T-cell (primary cell): ENCODE results near the gene PLAC8. TPM values are rescaled to one million over a fixed set of nuclear protein-coding genes. Genes with fewer than 3 reads are reported as not detected.
"Not testable (repeated sequence)": the region's sequence is repeated elsewhere in the genome, so short reads cannot be mapped to it uniquely, and the experiment has no call there.

Source experiments
- ATAC-seq, 4 experiments: fragments of 200-7000 bp in 3 of 4; fragments of 150-1000 bp in 1 of 4; cut with Tn5 transposase; replicated peaks in 1 of 4; 1 replicate in 3 of 4; 2 replicates in 1 of 4; pipeline ENCODE4 v1.10.0; 2021; ENCODE audit warnings: moderate library complexity in 3 of 4, mild to moderate bottlenecking in 2 of 4, moderate number of reproducible peaks in 1 of 4
- CTCF ChIA-PET, 2 donors: fragments of 300-600 bp; sonication (Branson Sonifier 250); formaldehyde crosslinking; loops; one replicate each; lab custom pipeline; 2022; ENCODE audit warnings: antibody characterized with exemption in 2 of 2; lab: Charles Lee
- POLR2A ChIA-PET, 2 donors: fragments of 300-600 bp; sonication (Branson Sonifier 250); formaldehyde crosslinking; loops; one replicate each; lab custom pipeline; 2022; ENCODE audit warnings: antibody characterized with exemption in 2 of 2; lab: Charles Lee
- DNase-seq, 35 experiments: peaks; one replicate each; pipeline versions ENCODE4 v3.0.0 to v3.0.0-alpha.2; 2013 to 2023
- H3K27ac ChIP-seq: one replicate; pipeline ENCODE4 v1.5.1; 2013; ENCODE audit warnings: low read length
- H3K27me3 ChIP-seq, 2 experiments: replicated peaks in 1 of 2; 1 replicate in 1 of 2; 2 replicates in 1 of 2; pipeline versions ENCODE4 v1.6.1 to v1.7.0; 2013; ENCODE audit warnings: low read length in 1 of 2, mixed read lengths in 1 of 2; ENCODE audit not compliant: control insufficient read depth in 2 of 2, insufficient read depth in 2 of 2; ENCODE audit errors: extremely low read depth in 1 of 2
- H3K36me3 ChIP-seq, 2 donors: 1 replicate in 1 of 2; 2 replicates in 1 of 2; pipeline versions ENCODE4 v1.6.1 to v1.7.0; 2013; ENCODE audit warnings: low read length in 1 of 2; ENCODE audit not compliant: control insufficient read depth in 2 of 2, insufficient read depth in 1 of 2; ENCODE audit errors: extremely low read depth in 1 of 2
- H3K4me1 ChIP-seq, 2 experiments: 1 replicate in 1 of 2; 2 replicates in 1 of 2; pipeline versions ENCODE4 v1.6.1 to v1.7.0; 2013; ENCODE audit warnings: low read length in 2 of 2, mixed read lengths in 1 of 2; ENCODE audit not compliant: insufficient read depth in 2 of 2, control insufficient read depth in 1 of 2; ENCODE audit errors: extremely low read depth in 1 of 2
- H3K4me3 ChIP-seq, 2 donors: 1 replicate in 1 of 2; 2 replicates in 1 of 2; pipeline versions ENCODE4 v1.5.1 to v1.7.0; 2013; ENCODE audit warnings: mild to moderate bottlenecking in 2 of 2, low read length in 1 of 2, moderate library complexity in 1 of 2; ENCODE audit not compliant: control insufficient read depth in 1 of 2; ENCODE audit errors: extremely low read depth in 1 of 2
- H3K9me3 ChIP-seq: 2 replicates; pipeline ENCODE4 v1.7.0; 2013
- H3K27ac Mint-ChIP-seq, 2 donors: one replicate each; pipeline ENCODE4 v1.8.0; 2020 to 2021; ENCODE audit warnings: mild to moderate bottlenecking in 2 of 2, mixed read lengths in 2 of 2
- H3K27me3 Mint-ChIP-seq, 2 donors: one replicate each; pipeline ENCODE4 v1.8.0; 2021 to 2022; ENCODE audit warnings: mixed read lengths in 2 of 2
- H3K36me3 Mint-ChIP-seq: one replicate; pipeline ENCODE4 v1.8.0; 2021; ENCODE audit warnings: mixed read lengths
- H3K4me1 Mint-ChIP-seq, 3 donors: one replicate each; pipeline ENCODE4 v1.8.0; 2020 to 2022; ENCODE audit warnings: mixed read lengths in 3 of 3, mild to moderate bottlenecking in 1 of 3
- H3K4me3 Mint-ChIP-seq, 3 donors: one replicate each; pipeline ENCODE4 v1.8.0; 2020 to 2022; ENCODE audit warnings: mild to moderate bottlenecking in 3 of 3, mixed read lengths in 3 of 3, moderate library complexity in 3 of 3
- H3K9me3 Mint-ChIP-seq, 3 donors: one replicate each; pipeline ENCODE4 v1.8.0; 2020 to 2022; ENCODE audit warnings: mixed read lengths in 3 of 3
- WGBS: methylation state at CpG from one replicate; pipeline ENCODE4 v1.1.5; 2013; ENCODE audit warnings: missing lambda C conversion rate; ENCODE audit not compliant: insufficient coverage; 5-methylcytosine and 5-hydroxymethylcytosine counted together
- total RNA-seq, 35 experiments: library from RNA in 6 of 35; stranded (reverse) in 6 of 35; fragments of 120-200 nt in 1 of 35; gene quantifications; one replicate each; pipeline versions ENCODE4 v1.2.1 to v1.2.4 and lab custom pipeline; 2013 to 2026

The PLAC8 gene
- total RNA-seq, 5 donors from 2014 or later (not counting 1 experiment from before 2014, with no cell fraction given), result 124 to 318 (median 147) TPM

- peaks cover 37% of the 10 kb centered on the region for H3K36me3 Mint-ChIP-seq
- 86% methylated on average over 8 of the region's 12 CpGs for WGBS
- peaks cover 22 to 52% (median 51%) of the 10 kb centered on the region in 3 donors for H3K4me1 Mint-ChIP-seq
Measured at GRCh38 chr4:83084956-83085355, 29.6 kb downstream of the PLAC8 start.

GRCh38 chr4:83083925-83084475 is 30.5 kb downstream of the PLAC8 start:
- CTCF ChIA-PET, result interaction anchor here (0.6 to 3.1 kb wide), 17 partner anchors 10 to 198 kb away, joined by 3 to 21 read pairs (median 4); no protein-coding TSS in a partner anchor
- peaks cover 10 to 31% of the 10 kb centered on the region in 2 experiments for H3K4me1 ChIP-seq
- peaks cover 0 to 3% of the 10 kb centered on the region in 2 experiments for H3K27me3 ChIP-seq
- Mint-ChIP-seq H3K9me3 (peaks cover 0 to 6% (median 6%) of the 10 kb centered on the region in 3 donors), H3K4me1 (peaks cover 22 to 48% (median 47%) of the 10 kb centered on the region in 3 donors), H3K27me3 (no peaks in the 10 kb centered on the region), H3K27ac (peak overlapping the region; percentile 77 to 98), H3K36me3 (peaks cover 31% of the 10 kb centered on the region), H3K4me3 (peak overlapping the region in 2 of 3 donors; percentile 19 to 61)
- ATAC-seq (peak; percentile 91 to 99 (median 98)), DNase-seq (peak in 34 of 35 experiments; percentile 7 to 87 (median 71))
- WGBS, result 30% methylated on average over 5 of the region's 11 CpGs
- no peaks in the 10 kb centered on the region for H3K9me3 ChIP-seq
- H3K36me3 ChIP-seq, result peaks cover 0 to 27% of the 10 kb centered on the region in 2 donors
- peak overlapping the region; percentile 86 for H3K27ac ChIP-seq
- POLR2A ChIA-PET, result interaction anchor here (0.5 to 1.6 kb wide), 6 partner anchors 9 to 200 kb away, joined by 3 to 10 read pairs (median 4); partner anchors contain the start of gene COQ2 (in 1 of the 2)
- H3K4me3 ChIP-seq, result peak overlapping the region in 1 of 2 donors; percentile 5

More at GRCh38 chr4:83084956-83085355, 29.6 kb downstream of the PLAC8 start:
- Mint-ChIP-seq H3K4me3 (peak overlapping the region in 1 of 3 donors; percentile 45), H3K27ac (peak overlapping the region in 1 of 2 donors; percentile 89)
- ChIA-PET CTCF (interaction anchor here (0.6 to 3.1 kb wide), 18 partner anchors 9 to 1736 kb away, joined by 3 to 21 read pairs (median 4); no protein-coding TSS in a partner anchor), POLR2A (interaction anchor here (0.6 to 1.0 kb wide), 5 partner anchors 13 to 200 kb away, joined by 3 to 8 read pairs (median 4); partner anchors contain the start of gene COQ2 (in 1 of the 2))
- peaks cover 10 to 31% of the 10 kb centered on the region in 2 experiments for H3K4me1 ChIP-seq
- not testable (repeated sequence) for H3K27ac ChIP-seq, DNase-seq, ATAC-seq, H3K9me3 Mint-ChIP-seq, H3K27me3 ChIP-seq, H3K9me3 ChIP-seq, H3K27me3 Mint-ChIP-seq, H3K4me3 ChIP-seq
- H3K36me3 ChIP-seq, result peaks cover 0 to 37% of the 10 kb centered on the region in 2 donors

GRCh38 chr4:83082777-83083176 is 31.8 kb downstream of the PLAC8 start:
- peak in 3 of 35 experiments; percentile 3 to 23 (median 8) for DNase-seq
- H3K27me3 ChIP-seq, result peaks cover 0 to 3% of the 10 kb centered on the region in 2 experiments
- peaks cover 22 to 43% (median 42%) of the 10 kb centered on the region in 3 donors for H3K4me1 Mint-ChIP-seq
- no peak overlapping the region for H3K4me3 ChIP-seq
- peaks cover 0 to 23% of the 10 kb centered on the region in 2 donors for H3K36me3 ChIP-seq
- H3K36me3 Mint-ChIP-seq, result peaks cover 24% of the 10 kb centered on the region
- H3K9me3 Mint-ChIP-seq, result peaks cover 0 to 6% (median 6%) of the 10 kb centered on the region in 3 donors
- H3K27me3 Mint-ChIP-seq, result no peaks in the 10 kb centered on the region
- CTCF ChIA-PET, result interaction anchor here (1.2 to 3.1 kb wide), 3 partner anchors 9 to 28 kb away, joined by 4 to 21 read pairs (median 4); no protein-coding TSS in a partner anchor
- POLR2A ChIA-PET, result interaction anchor here (0.6 to 1.1 kb wide), 3 partner anchors 28 to 203 kb away, joined by 3 to 5 read pairs (median 5); no protein-coding TSS in a partner anchor
- 83% methylated on average over 3 of the region's 4 CpGs for WGBS
- H3K4me1 ChIP-seq, result peaks cover 10 to 31% of the 10 kb centered on the region in 2 experiments
- ATAC-seq, result no peak
- no peak overlapping the region for H3K4me3 Mint-ChIP-seq
- no peaks in the 10 kb centered on the region for H3K9me3 ChIP-seq
- H3K27ac ChIP-seq, result peak overlapping the region; percentile 86
- peak overlapping the region; percentile 48 to 98 for H3K27ac Mint-ChIP-seq

- Mint-ChIP-seq H3K9me3 (peaks cover 0 to 6% (median 6%) of the 10 kb centered on the region in 3 donors), H3K4me3 (no peak overlapping the region), H3K36me3 (peaks cover 24% of the 10 kb centered on the region), H3K27ac (no peak overlapping the region), H3K4me1 (peaks cover 17 to 52% (median 42%) of the 10 kb centered on the region in 3 donors), H3K27me3 (no peaks in the 10 kb centered on the region)
- DNase-seq, result no peak
- Histone ChIP-seq H3K9me3 (no peaks in the 10 kb centered on the region), H3K27ac (no peak overlapping the region), H3K4me3 (no peak overlapping the region), H3K27me3 (peaks cover 0 to 3% of the 10 kb centered on the region in 2 experiments), H3K36me3 (peaks cover 0 to 15% of the 10 kb centered on the region in 2 donors), H3K4me1 (peaks cover 10 to 28% of the 10 kb centered on the region in 2 experiments)
- ChIA-PET POLR2A (no interaction called here), CTCF (interaction anchor here (0.6 to 1.0 kb wide), 5 partner anchors 9 to 656 kb away, joined by 3 to 4 read pairs (median 3); no protein-coding TSS in a partner anchor)
- no peak for ATAC-seq
- WGBS, result 88% methylated on average over 3 of the region's 6 CpGs
Measured at GRCh38 chr4:83080561-83080960, 34.0 kb downstream of the PLAC8 start.

GRCh38 chr4:83075311-83076095 is 39.0 kb downstream of the PLAC8 start:
- Histone ChIP-seq H3K36me3 (peaks cover 0 to 14% of the 10 kb centered on the region in 2 donors), H3K27ac (no peak overlapping the region), H3K27me3 (no peaks in the 10 kb centered on the region), H3K4me3 (no peak overlapping the region), H3K4me1 (peaks cover 0 to 7% of the 10 kb centered on the region in 2 experiments), H3K9me3 (no peaks in the 10 kb centered on the region)
- ChIA-PET POLR2A (interaction anchor here in 1 of 2 donors (1.9 kb wide), 1 partner anchor 8 kb away, joined by 10 read pairs; no protein-coding TSS in a partner anchor), CTCF (interaction anchor here (0.5 to 4.9 kb wide), 19 partner anchors 8 to 665 kb away, joined by 3 to 71 read pairs (median 6); partner anchors contain the start of genes COQ2 (in 1 of the 2) and PLAC8 (in 1 of the 2))
- no peaks in the 10 kb centered on the region for H3K9me3 Mint-ChIP-seq
- H3K4me1 Mint-ChIP-seq, result peaks cover 5 to 28% (median 18%) of the 10 kb centered on the region in 3 donors
- ATAC-seq (no peak), DNase-seq (no peak)
- 94% methylated on average over 3 of the region's 4 CpGs for WGBS
- peaks cover 33% of the 10 kb centered on the region for H3K36me3 Mint-ChIP-seq
- H3K4me3 Mint-ChIP-seq, result no peak overlapping the region
- H3K27ac Mint-ChIP-seq, result no peak overlapping the region
- H3K27me3 Mint-ChIP-seq, result no peaks in the 10 kb centered on the region
